Measurements from ENCODE around the gene TMEM30A.

TMEM30A gene

GRCh38 chr6:75315978-75316377 is 31.4 kb upstream of the TMEM30A start:
- Histone ChIP-seq H3K27ac (ENCODE audit: low read length, poor library complexity, severe bottlenecking) (no peak overlapping the region), H2BK5ac (ENCODE audit: low read depth, low read length, poor library complexity, severe bottlenecking) (no peak overlapping the region), H3K9ac (ENCODE audit: low read length) (no peak overlapping the region), H2AFZ (ENCODE audit: low read depth, low read length) (no peak overlapping the region), H2BK120ac (ENCODE audit: low read depth, low read length) (no peak overlapping the region), H3K79me1 (replicated peaks; ENCODE audit: low read length, poor library complexity, severe bottlenecking) (no peaks in the 10 kb centered on the region), H4K8ac (ENCODE audit: low read length) (no peak overlapping the region), H3K18ac (ENCODE audit: low read depth in 1 of 2, low read length in 2 of 2) (no peak overlapping the region), H3K4me2 (ENCODE audit: low read length, poor library complexity, severe bottlenecking) (no peak overlapping the region), H2BK15ac (ENCODE audit: low read depth, poor library complexity, severe bottlenecking) (no peak overlapping the region), H2AK5ac (ENCODE audit: low read length, severe bottlenecking) (no peak overlapping the region), H3K27me3 (ENCODE audit: control insufficient read depth in 1 of 2, insufficient read depth in 1 of 2, low read length in 2 of 2) (no peaks in the 10 kb centered on the region), H3K36me3 (ENCODE audit: control insufficient read depth in 1 of 2, insufficient read depth in 2 of 2, low read depth in 1 of 2, low read length in 2 of 2) (no peaks in the 10 kb centered on the region), H2BK12ac (ENCODE audit: low read length in 2 of 2) (no peak overlapping the region), H3K4me3 (ENCODE audit: insufficient read depth in 1 of 2, low read depth in 1 of 2, low read length in 2 of 2) (no peak overlapping the region), H3K9me3 (ENCODE audit: control insufficient read depth, low read length) (no peaks in the 10 kb centered on the region), H3K23ac (ENCODE audit: low read length in 2 of 2) (no peak overlapping the region), H3K14ac (ENCODE audit: low read length in 2 of 2) (no peak overlapping the region), H4K91ac (ENCODE audit: low read length) (no peak overlapping the region), H3K4me1 (ENCODE audit: control insufficient read depth, insufficient read depth, low read depth, low read length) (peaks cover 4% of the 10 kb centered on the region), H3K4ac (ENCODE audit: low read depth in 1 of 2, low read length in 2 of 2) (no peak overlapping the region)
- no peak for DNase-seq

- no peak overlapping the region for H2BK5ac ChIP-seq (ENCODE audit: low read depth, low read length, poor library complexity, severe bottlenecking)
- DNase-seq: no peak
- peaks cover 0 to 3% of the 10 kb centered on the region in 2 experiments for H3K36me3 ChIP-seq (ENCODE audit: control insufficient read depth in 1 of 2, insufficient read depth in 2 of 2, low read depth in 1 of 2, low read length in 2 of 2)
- H2AK5ac ChIP-seq (ENCODE audit: low read length, severe bottlenecking): peak overlapping the region; percentile 74
- peak overlapping the region; percentile 72 to 90 for H2BK12ac ChIP-seq (ENCODE audit: low read length in 2 of 2)
- peak overlapping the region; percentile 63 for H2BK15ac ChIP-seq (ENCODE audit: low read depth, poor library complexity, severe bottlenecking)
- H4K8ac ChIP-seq (ENCODE audit: low read length): no peak overlapping the region
- H3K27ac ChIP-seq (ENCODE audit: low read length, poor library complexity, severe bottlenecking): no peak overlapping the region
- H3K14ac ChIP-seq (ENCODE audit: low read length in 2 of 2): peak overlapping the region in 1 of 2 experiments; percentile 59
- H3K4me1 ChIP-seq (ENCODE audit: control insufficient read depth, insufficient read depth, low read depth, low read length): no peaks in the 10 kb centered on the region
- no peaks in the 10 kb centered on the region for H3K27me3 ChIP-seq (ENCODE audit: control insufficient read depth in 1 of 2, insufficient read depth in 1 of 2, low read length in 2 of 2)
- H3K79me1 ChIP-seq (replicated peaks; ENCODE audit: low read length, poor library complexity, severe bottlenecking): no peaks in the 10 kb centered on the region
- H2AFZ ChIP-seq (ENCODE audit: low read depth, low read length): no peak overlapping the region
- H3K9me3 ChIP-seq (ENCODE audit: control insufficient read depth, low read length): peaks cover 6% of the 10 kb centered on the region
- no peak overlapping the region for H3K4me2 ChIP-seq (ENCODE audit: low read length, poor library complexity, severe bottlenecking)
- peak overlapping the region in 1 of 2 experiments; percentile 2 for H3K4ac ChIP-seq (ENCODE audit: low read depth in 1 of 2, low read length in 2 of 2)
- H3K4me3 ChIP-seq (ENCODE audit: insufficient read depth in 1 of 2, low read depth in 1 of 2, low read length in 2 of 2): no peak overlapping the region
- no peak overlapping the region for H2BK120ac ChIP-seq (ENCODE audit: low read depth, low read length)
- H4K91ac ChIP-seq (ENCODE audit: low read length): no peak overlapping the region
- no peak overlapping the region for H3K9ac ChIP-seq (ENCODE audit: low read length)
- WGBS: 63% methylated on average over 8 of the region's 11 CpGs
- no peak overlapping the region for H3K23ac ChIP-seq (ENCODE audit: low read length in 2 of 2)
- H3K18ac ChIP-seq (ENCODE audit: low read depth in 1 of 2, low read length in 2 of 2): peak overlapping the region in 1 of 2 experiments; percentile 50
Measured at GRCh38 chr6:75308250-75308988, 23.8 kb upstream of the TMEM30A start.

GRCh38 chr6:75307364-75308004 is 22.9 kb upstream of the TMEM30A start:
- Histone ChIP-seq H4K8ac (ENCODE audit: low read length) (no peak overlapping the region), H3K27me3 (ENCODE audit: control insufficient read depth in 1 of 2, insufficient read depth in 1 of 2, low read length in 2 of 2) (no peaks in the 10 kb centered on the region), H3K79me1 (replicated peaks; ENCODE audit: low read length, poor library complexity, severe bottlenecking) (no peaks in the 10 kb centered on the region), H3K4me2 (ENCODE audit: low read length, poor library complexity, severe bottlenecking) (no peak overlapping the region), H2AFZ (ENCODE audit: low read depth, low read length) (no peak overlapping the region), H2BK15ac (ENCODE audit: low read depth, poor library complexity, severe bottlenecking) (no peak overlapping the region), H3K9me3 (ENCODE audit: control insufficient read depth, low read length) (peaks cover 6% of the 10 kb centered on the region), H4K91ac (ENCODE audit: low read length) (no peak overlapping the region), H3K4ac (ENCODE audit: low read depth in 1 of 2, low read length in 2 of 2) (no peak overlapping the region), H3K27ac (ENCODE audit: low read length, poor library complexity, severe bottlenecking) (no peak overlapping the region), H2AK5ac (ENCODE audit: low read length, severe bottlenecking) (no peak overlapping the region), H3K4me1 (ENCODE audit: control insufficient read depth, insufficient read depth, low read depth, low read length) (no peaks in the 10 kb centered on the region), H3K4me3 (ENCODE audit: insufficient read depth in 1 of 2, low read depth in 1 of 2, low read length in 2 of 2) (no peak overlapping the region), H2BK5ac (ENCODE audit: low read depth, low read length, poor library complexity, severe bottlenecking) (no peak overlapping the region), H2BK120ac (ENCODE audit: low read depth, low read length) (no peak overlapping the region), H3K18ac (ENCODE audit: low read depth in 1 of 2, low read length in 2 of 2) (no peak overlapping the region), H3K14ac (ENCODE audit: low read length in 2 of 2) (no peak overlapping the region), H2BK12ac (ENCODE audit: low read length in 2 of 2) (no peak overlapping the region), H3K9ac (ENCODE audit: low read length) (no peak overlapping the region), H3K23ac (ENCODE audit: low read length in 2 of 2) (no peak overlapping the region), H3K36me3 (ENCODE audit: control insufficient read depth in 1 of 2, insufficient read depth in 2 of 2, low read depth in 1 of 2, low read length in 2 of 2) (peaks cover 0 to 3% of the 10 kb centered on the region in 2 experiments)
- WGBS: 100% methylated on average over 1 of the region's 2 CpGs
- no peak for DNase-seq

GRCh38 chr6:75306064-75306463 is 21.5 kb upstream of the TMEM30A start:
- Histone ChIP-seq H4K91ac (ENCODE audit: low read length) (no peak overlapping the region), H2BK12ac (ENCODE audit: low read length in 2 of 2) (no peak overlapping the region), H2AK5ac (ENCODE audit: low read length, severe bottlenecking) (no peak overlapping the region), H3K27me3 (ENCODE audit: control insufficient read depth in 1 of 2, insufficient read depth in 1 of 2, low read length in 2 of 2) (no peaks in the 10 kb centered on the region), H3K4me1 (ENCODE audit: control insufficient read depth, insufficient read depth, low read depth, low read length) (no peaks in the 10 kb centered on the region), H3K79me1 (replicated peaks; ENCODE audit: low read length, poor library complexity, severe bottlenecking) (no peaks in the 10 kb centered on the region), H3K9me3 (ENCODE audit: control insufficient read depth, low read length) (peaks cover 6% of the 10 kb centered on the region), H2BK5ac (ENCODE audit: low read depth, low read length, poor library complexity, severe bottlenecking) (no peak overlapping the region), H3K4ac (ENCODE audit: low read depth in 1 of 2, low read length in 2 of 2) (no peak overlapping the region), H3K9ac (ENCODE audit: low read length) (no peak overlapping the region), H3K23ac (ENCODE audit: low read length in 2 of 2) (no peak overlapping the region), H2BK15ac (ENCODE audit: low read depth, poor library complexity, severe bottlenecking) (no peak overlapping the region), H2BK120ac (ENCODE audit: low read depth, low read length) (no peak overlapping the region), H4K8ac (ENCODE audit: low read length) (no peak overlapping the region), H3K27ac (ENCODE audit: low read length, poor library complexity, severe bottlenecking) (no peak overlapping the region), H2AFZ (ENCODE audit: low read depth, low read length) (no peak overlapping the region), H3K4me2 (ENCODE audit: low read length, poor library complexity, severe bottlenecking) (no peak overlapping the region), H3K14ac (ENCODE audit: low read length in 2 of 2) (no peak overlapping the region), H3K36me3 (ENCODE audit: control insufficient read depth in 1 of 2, insufficient read depth in 2 of 2, low read depth in 1 of 2, low read length in 2 of 2) (peaks cover 0 to 3% of the 10 kb centered on the region in 2 experiments), H3K4me3 (ENCODE audit: insufficient read depth in 1 of 2, low read depth in 1 of 2, low read length in 2 of 2) (no peak overlapping the region), H3K18ac (ENCODE audit: low read depth in 1 of 2, low read length in 2 of 2) (no peak overlapping the region)
- DNase-seq: peak; percentile 44
- 79% methylated on average over 2 of the region's 3 CpGs for WGBS

Measured in mesenchymal stem cell (in vitro differentiated cells and primary cell).